H1 (cell line): Measurements from ENCODE around the gene ADM. TPM values are rescaled to one million over a fixed set of nuclear protein-coding genes. Genes with fewer than 3 reads are reported as not detected.

Experiments
- CTCF ChIA-PET: fragments of 300-600 bp; sonication (Branson Sonifier 250); formaldehyde crosslinking; loops from one replicate; lab custom pipeline; 2021; ENCODE audit not compliant: partially characterized antibody; lab: Charles Lee
- POLR2A ChIA-PET: fragments of 300-600 bp; sonication (Branson Sonifier 250); formaldehyde crosslinking; loops from one replicate; lab custom pipeline; 2021; ENCODE audit warnings: inconsistent platforms; ENCODE audit not compliant: partially characterized antibody; lab: Charles Lee
- DNase-seq, 2 experiments: peaks; one replicate each; pipeline versions ENCODE4 v3.0.0 to v3.0.0-alpha.2; 2010 to 2022; ENCODE audit warnings: low spot score in 2 of 2, low read depth in 1 of 2, mixed read lengths in 1 of 2
- FAIRE-seq: peaks from 2 replicates; lab custom pipeline; 2011; peaks lifted over from hg19 to GRCh38; lab: Jason Lieb, UNC
- H2AFZ ChIP-seq: 2 replicates; pipeline ENCODE4 v1.8.1; 2012; ENCODE audit warnings: low read length, inconsistent platforms
- H2AK5ac ChIP-seq: 2 replicates; pipeline ENCODE4 v1.6.1; 2013; ENCODE audit warnings: low read depth, low read length
- H2BK120ac ChIP-seq: replicated peaks from 2 replicates; pipeline ENCODE3; 2013; ENCODE audit warnings: low read depth, low read length, inconsistent platforms
- H2BK12ac ChIP-seq: 2 replicates; pipeline ENCODE4 v1.6.1; 2013; ENCODE audit warnings: low read depth, low read length
- H2BK15ac ChIP-seq: 2 replicates; pipeline ENCODE4 v1.6.1; 2013; ENCODE audit warnings: low read length
- H2BK20ac ChIP-seq: 2 replicates; pipeline ENCODE4 v1.6.1; 2013; ENCODE audit warnings: low read length
- H2BK5ac ChIP-seq: 2 replicates; pipeline ENCODE4 v1.6.1; 2013; ENCODE audit warnings: low read depth, low read length
- H3K14ac ChIP-seq: 2 replicates; pipeline ENCODE4 v1.6.1; 2013; ENCODE audit warnings: inconsistent platforms; ENCODE audit not compliant: insufficient read length
- H3K18ac ChIP-seq: 2 replicates; pipeline ENCODE4 v1.6.1; 2013; ENCODE audit warnings: low read length; ENCODE audit errors: extremely low read depth
- H3K23ac ChIP-seq: 2 replicates; pipeline ENCODE4 v1.6.1; 2013; ENCODE audit warnings: inconsistent platforms; ENCODE audit not compliant: insufficient read length
- H3K23me2 ChIP-seq: 2 replicates; pipeline ENCODE4 v1.6.1; 2013; ENCODE audit warnings: low read depth, low read length
- H3K27ac ChIP-seq: 2 replicates; pipeline ENCODE4 v1.6.1; 2011; ENCODE audit warnings: low read depth, low read length, inconsistent platforms
- H3K27me3 ChIP-seq, 4 experiments: replicated peaks in 1 of 4; 1 replicate in 1 of 4; 2 replicates in 3 of 4; pipeline versions ENCODE4 v1.6.1 to v1.8.1; 2011 to 2013; ENCODE audit warnings: low read length in 3 of 4, mild to moderate bottlenecking in 3 of 4, inconsistent platforms in 2 of 4, mixed read lengths in 2 of 4, moderate library complexity in 1 of 4; ENCODE audit not compliant: control insufficient read depth in 3 of 4, insufficient read depth in 3 of 4; ENCODE audit errors: extremely low read depth in 1 of 4
- H3K36me3 ChIP-seq, 4 experiments: 2 replicates each; pipeline versions ENCODE4 v1.6.1 to v1.8.1; 2011 to 2013; ENCODE audit warnings: mild to moderate bottlenecking in 4 of 4, low read length in 3 of 4, moderate library complexity in 2 of 4, control low read depth in 1 of 4, inconsistent platforms in 1 of 4; ENCODE audit not compliant: insufficient read depth in 4 of 4, control insufficient read depth in 2 of 4
- H3K4ac ChIP-seq: replicated peaks from 2 replicates; pipeline ENCODE3; 2013; ENCODE audit warnings: low read length, low read depth, mixed read lengths, inconsistent platforms; ENCODE audit not compliant: insufficient read length
- H3K4me1 ChIP-seq, 4 experiments: replicated peaks in 1 of 4; 1 replicate in 1 of 4; 2 replicates in 3 of 4; pipeline versions ENCODE4 v1.6.1 to v1.8.1; 2011 to 2013; ENCODE audit warnings: low read length in 3 of 4, inconsistent platforms in 2 of 4, mixed read lengths in 1 of 4; ENCODE audit not compliant: insufficient read depth in 4 of 4, control insufficient read depth in 3 of 4
- H3K4me2 ChIP-seq, 2 experiments: 2 replicates each; pipeline versions ENCODE4 v1.6.1 to v1.8.1; 2011 to 2013; ENCODE audit warnings: low read depth in 2 of 2, low read length in 2 of 2, control low read depth in 1 of 2, inconsistent platforms in 1 of 2, mild to moderate bottlenecking in 1 of 2; ENCODE audit not compliant: insufficient read depth in 1 of 2
- H3K4me3 ChIP-seq, 4 experiments: fragments of 200-600, 300-600 bp in 1 of 4; sonication (generic), shearing (Covaris generic), sonication (Bioruptor Twin) in 1 of 4; 2 replicates each; pipeline versions ENCODE4 v1.5.1 to v1.8.1; 2011 to 2016; ENCODE audit warnings: low read length in 4 of 4, low read depth in 3 of 4, control low read depth in 2 of 4, inconsistent platforms in 2 of 4, mild to moderate bottlenecking in 2 of 4, mixed read lengths in 1 of 4, moderate library complexity in 1 of 4; ENCODE audit not compliant: insufficient read depth in 2 of 4; ENCODE audit errors: extremely low read depth in 1 of 4
- H3K56ac ChIP-seq: replicated peaks from 2 replicates; pipeline ENCODE3; 2013; ENCODE audit warnings: low read depth, mild to moderate bottlenecking, mixed read lengths, low read length, inconsistent platforms; ENCODE audit not compliant: insufficient read length
- H3K79me1 ChIP-seq: 2 replicates; pipeline ENCODE4 v1.6.1; 2013; ENCODE audit warnings: low read depth, low read length, control low read depth
- H3K79me2 ChIP-seq, 2 experiments: 2 replicates each; pipeline versions ENCODE4 v1.6.1 to v1.8.1; 2012 to 2013; ENCODE audit warnings: low read length in 2 of 2, mild to moderate bottlenecking in 2 of 2, inconsistent platforms in 1 of 2; ENCODE audit not compliant: insufficient read depth in 2 of 2, control insufficient read depth in 1 of 2
- H3K9ac ChIP-seq, 4 experiments: replicated peaks in 1 of 4; 1 replicate in 1 of 4; 2 replicates in 3 of 4; pipeline versions ENCODE4 v1.6.1 to v1.8.1; 2011 to 2013; ENCODE audit warnings: low read depth in 3 of 4, low read length in 3 of 4, control low read depth in 2 of 4, mild to moderate bottlenecking in 2 of 4, moderate library complexity in 2 of 4, inconsistent platforms in 1 of 4; ENCODE audit errors: extremely low read depth in 1 of 4
- H3K9me3 ChIP-seq, 2 experiments: 2 replicates each; pipeline versions ENCODE4 v1.6.1 to v1.8.1; 2012 to 2013; ENCODE audit warnings: mild to moderate bottlenecking in 2 of 2, moderate library complexity in 2 of 2, control low read depth in 1 of 2, inconsistent platforms in 1 of 2, low read depth in 1 of 2, low read length in 1 of 2, mixed read lengths in 1 of 2; ENCODE audit not compliant: insufficient read depth in 2 of 2
- H4K20me1 ChIP-seq, 2 experiments: replicated peaks in 1 of 2; 2 replicates each; pipeline versions ENCODE3 to v1.8.1; 2011 to 2013; ENCODE audit warnings: inconsistent platforms in 2 of 2, low read length in 2 of 2, mild to moderate bottlenecking in 1 of 2; ENCODE audit not compliant: insufficient read depth in 2 of 2, control insufficient read depth in 1 of 2
- H4K5ac ChIP-seq: 2 replicates; pipeline ENCODE4 v1.6.1; 2013; ENCODE audit warnings: low read length, low read depth, mixed read lengths, inconsistent platforms; ENCODE audit not compliant: insufficient read length
- H4K8ac ChIP-seq: 2 replicates; pipeline ENCODE4 v1.8.0; 2013; ENCODE audit warnings: mild to moderate bottlenecking, moderate library complexity, low read length, inconsistent platforms; ENCODE audit not compliant: insufficient read depth; ENCODE audit errors: extremely low read depth
- H4K91ac ChIP-seq: replicated peaks from 2 replicates; pipeline ENCODE3; 2013; ENCODE audit warnings: low read length, mixed read lengths, inconsistent platforms; ENCODE audit not compliant: insufficient read length
- GABPA ChIP-seq: IDR thresholded peaks from 2 replicates; pipeline ENCODE4 v1.6.1; 2011; ENCODE audit warnings: mild to moderate bottlenecking, low read length, moderate library complexity, borderline replicate concordance; ENCODE audit not compliant: insufficient read depth
- TAF1 ChIP-seq: IDR thresholded peaks from 2 replicates; pipeline ENCODE4 v1.6.1; 2011; ENCODE audit warnings: mild to moderate bottlenecking, low read depth, low read length
- YY1 ChIP-seq: IDR thresholded peaks from 2 replicates; pipeline ENCODE4 v1.6.1; 2011; ENCODE audit warnings: low read depth, mild to moderate bottlenecking, low read length
- WGBS, 2 experiments: shearing (Covaris generic) in 1 of 2; methylation state at CpG; one replicate each; pipeline versions ENCODE4 v1.1.6 to v1.1.7; 2013 to 2015; ENCODE audit warnings: low lambda C conversion rate in 2 of 2, mixed read lengths in 2 of 2, inconsistent platforms in 1 of 2, low coverage in 1 of 2, missing lambda C conversion rate in 1 of 2; ENCODE audit not compliant: insufficient replicate concordance in 2 of 2, insufficient coverage in 1 of 2, insufficient read length in 1 of 2; ENCODE audit errors: extremely low coverage in 1 of 2, missing lambda C conversion rate in 1 of 2; 5-methylcytosine and 5-hydroxymethylcytosine counted together
- polyA plus RNA-seq, 7 experiments: library from polyadenylated mRNA; depleted of rRNA in 3 of 7; stranded (reverse) in 5 of 7; unstranded in 2 of 7; fragments of >200 nt in 5 of 7; fragments of 200-250 nt in 2 of 7; gene quantifications; 1 replicate in 5 of 7; 2 replicates in 1 of 7; 4 replicates in 1 of 7; pipeline versions ENCODE4 v1.2.1 to v1.2.3, GENCODE V29; 2011 to 2013; ENCODE audit warnings: missing spikeins in 2 of 7, mixed read lengths in 2 of 7
- total RNA-seq: library from RNA; stranded (reverse); fragmentation: NEBNext Ultra II Directional; extraction: Animal tissue kit (Norgen Biotek cat#: 25700); gene quantifications from 2 replicates; pipeline ENCODE4 v1.2.1, GENCODE V29; 2021

The ADM gene
- total and polyA plus RNA-seq, 2 of the 8 experiments (the other 6 are each of a cell fraction or from before 2014, with no cell fraction given) = 94.1 to 95.6 TPM

GRCh38 chr11:10257478-10257877 lies 47.4 kb upstream of the ADM start:
- WGBS, 2 experiments = 70% methylated on average over 3 of the region's 4 CpGs; no CpG with 5 or more reads in 1 of the 2 experiments
- Histone ChIP-seq H2BK12ac (no peak overlapping the region), H3K9ac (no peak overlapping the region), H3K36me3 (no peaks in the 10 kb centered on the region), H2AK5ac (no peak overlapping the region), H2AFZ (no peak overlapping the region), H2BK15ac (no peak overlapping the region), H3K56ac (no peak overlapping the region), H2BK120ac (no peak overlapping the region), H4K5ac (no peak overlapping the region), H4K20me1 (no peaks in the 10 kb centered on the region), H2BK20ac (no peak overlapping the region), H2BK5ac (no peak overlapping the region), H3K27me3 (no peaks in the 10 kb centered on the region), H3K4me1 (peaks cover 0 to 3% (median 0%) of the 10 kb centered on the region in 4 experiments; a peak in 2 of 7 replicates), H4K91ac (no peak overlapping the region), H4K8ac (no peak overlapping the region), H3K18ac (no peak overlapping the region), H3K4me3 (no peak overlapping the region), H3K9me3 (no peaks in the 10 kb centered on the region), H3K23ac (no peak overlapping the region), H3K4ac (no peak overlapping the region), H3K14ac (no peak overlapping the region), H3K27ac (no peak overlapping the region), H3K23me2 (no peaks in the 10 kb centered on the region; the same call in 1 of the 2 replicates), H3K4me2 (0 out of 4 replicates have a peak overlapping the region, but pooled peaks of 1 of the 2 experiments have one; percentile 13), H3K79me1 (no peaks in the 10 kb centered on the region), H3K79me2 (peaks cover 0 to 25% of the 10 kb centered on the region in 2 experiments; a peak in 2 of 4 replicates)
- DNase-seq (no peak), FAIRE-seq (no peak)
- CTCF ChIA-PET = interaction anchor here (0.6 to 1.5 kb wide), 4 partner anchors 21 to 1575 kb away, joined by 3 to 5 read pairs (median 4); partner anchors contain the start of genes RPL27A and TRIM66
- POLR2A ChIA-PET = interaction anchor here (1.2 to 1.6 kb wide), 2 partner anchors 16 to 50 kb away, joined by 3 to 7 read pairs; no protein-coding TSS in a partner anchor
- TF ChIP-seq TAF1 = no peak
- TF ChIP-seq YY1 = no peak
- TF ChIP-seq GABPA = no peak
